Body of pancreas (tissue), 4 donors: Measurements from ENCODE around the gene ERI3. TPM values are rescaled to one million over a fixed set of nuclear protein-coding genes. Genes with fewer than 3 reads are reported as not detected.

ENCODE experiments used
- ATAC-seq: fragments of 150-250 bp; one replicate; pipeline ENCODE4 v1.9.1; 2016
- DNase-seq, 4 donors: peaks; one replicate each; pipeline ENCODE4 v3.0.0-alpha.2; 2019
- H3K27ac ChIP-seq, 4 donors: fragments of 200-600 bp; sonication (generic); 1 replicate in 3 of 4; 2 replicates in 1 of 4; pipeline versions ENCODE4 v1.5.1 to v1.6.1; 2016 to 2019; ENCODE audit warnings: mild to moderate bottlenecking in 1 of 4, mixed read lengths in 1 of 4, moderate library complexity in 1 of 4
- H3K27me3 ChIP-seq, 2 donors: fragments of 200-600 bp; sonication (generic); one replicate each; pipeline ENCODE4 v1.6.0; 2016; ENCODE audit warnings: mild to moderate bottlenecking in 1 of 2
- H3K36me3 ChIP-seq, 2 donors: fragments of 200-600 bp; sonication (generic); replicated peaks in 1 of 2; 2 replicates each; pipeline ENCODE4 v1.5.1; 2016; ENCODE audit warnings: low read depth in 2 of 2; ENCODE audit not compliant: insufficient read depth in 1 of 2
- H3K4me1 ChIP-seq: fragments of 200-600 bp; sonication (generic); one replicate; pipeline ENCODE4 v1.6.0; 2016
- H3K4me3 ChIP-seq, 2 donors: fragments of 200-600 bp; sonication (generic); 1 replicate in 1 of 2; 2 replicates in 1 of 2; pipeline ENCODE4 v1.5.1; 2016 to 2019
- H3K9me3 ChIP-seq, 3 donors: fragments of 200-600 bp; sonication (generic); 1 replicate in 2 of 3; 2 replicates in 1 of 3; pipeline ENCODE4 v1.5.1; 2016
- CTCF ChIP-seq, 7 experiments: fragments of 450-650 bp in 4 of 7; fragments of 200-600 bp in 3 of 7; sonication (generic) in 3 of 7; IDR thresholded peaks; one replicate each; pipeline ENCODE4 v1.5.1; 2016 to 2019; ENCODE audit warnings: antibody characterized with exemption in 7 of 7
- POLR2A ChIP-seq, 3 donors: fragments of 450-650 bp; IDR thresholded peaks; one replicate each; pipeline ENCODE4 v1.6.1; 2016; ENCODE audit warnings: antibody characterized with exemption in 3 of 3, mild to moderate bottlenecking in 2 of 3
- WGBS, 2 donors: methylation state at CpG; one replicate each; pipeline ENCODE4 v1.1.5; 2017; 5-methylcytosine and 5-hydroxymethylcytosine counted together
- intact Hi-C: fragments of 100-400 bp; cut with DNase I; formaldehyde crosslinking; loops from one replicate; pipeline ENCODE4 v1.15.1; 2023
- total RNA-seq, 2 donors: library from RNA; depleted of rRNA; stranded (reverse); fragments of >200 nt; gene quantifications; one replicate each; pipeline ENCODE4 v1.1.0, GENCODE V29; 2016

ERI3 gene
- total RNA-seq, 2 donors from 2014 or later: 17.4 to 59.7 TPM

DNA sequence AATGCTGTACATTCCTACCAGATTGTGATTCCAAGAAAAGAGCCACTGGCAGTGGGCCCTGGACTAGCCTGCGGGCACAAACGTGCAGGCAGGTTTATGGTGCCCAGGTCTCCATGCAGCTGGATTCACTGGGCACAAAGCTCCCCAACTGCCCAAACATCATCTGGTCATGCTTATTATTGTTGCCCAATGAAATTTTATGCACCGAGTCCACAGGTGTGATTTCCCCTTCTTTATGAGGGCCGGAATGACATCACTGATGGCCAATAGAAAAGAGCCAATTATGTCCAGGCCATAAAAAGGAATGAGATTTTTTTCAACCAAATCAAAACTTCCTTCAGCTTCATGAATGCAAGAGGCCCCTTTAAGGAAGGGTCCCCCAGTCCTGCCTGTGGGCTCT lies 66.2 kb downstream of the ERI3 start:
- TF ChIP-seq POLR2A (IDR thresholded peaks at IDR 0.05) (no peak), CTCF (IDR thresholded peaks at IDR 0.05) (no peak)
- Histone ChIP-seq H3K27ac (no peak overlapping the region), H3K9me3 (no peaks in the 10 kb centered on the region), H3K4me3 (no peak overlapping the region), H3K4me1 (peaks cover 17% of the 10 kb centered on the region), H3K36me3 (no peaks in the 10 kb centered on the region), H3K27me3 (no peaks in the 10 kb centered on the region)
- intact Hi-C loops: no loop called here
- ATAC-seq (no peak), DNase-seq (no peak)
- 97 to 98% methylated on average over 4 of the region's 4 CpGs for WGBS, 2 donors

DNA sequence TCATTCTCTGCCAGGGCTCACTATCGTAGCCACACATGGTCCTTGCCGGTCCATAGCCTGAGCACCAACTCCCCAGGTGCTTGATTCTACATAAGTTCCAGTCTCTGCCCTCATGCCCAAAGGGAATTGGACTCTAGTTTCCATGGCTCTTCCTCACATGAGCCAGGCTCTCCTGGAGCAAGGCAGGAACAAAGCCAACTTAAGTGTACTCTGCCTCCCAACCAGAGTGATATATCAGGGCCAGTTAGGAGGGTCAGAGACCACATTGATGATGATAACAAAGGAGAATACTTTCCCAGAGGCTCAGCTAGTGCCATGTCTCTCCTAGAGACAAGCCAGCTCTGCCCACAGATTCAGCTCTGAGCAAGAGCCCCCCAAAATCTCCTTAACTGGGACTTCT lies 70.9 kb downstream of the ERI3 start:
- no peaks in the 10 kb centered on the region for H3K27me3 ChIP-seq
- intact Hi-C loops: no loop called here

GRCh38 chr1:44283524-44284173 lies 71.4 kb downstream of the ERI3 start:
- H3K4me1 ChIP-seq: peaks cover 27% of the 10 kb centered on the region
- H3K9me3 ChIP-seq: no peaks in the 10 kb centered on the region
- H3K4me3 ChIP-seq: no peak overlapping the region
- no peaks in the 10 kb centered on the region for H3K36me3 ChIP-seq
- 74 to 85% methylated on average over 3 of the region's 3 CpGs for WGBS, 2 donors
- DNase-seq (peak; percentile 62 to 83 (median 74)), ATAC-seq (peak; percentile 93)
- intact Hi-C loops: no loop called here
- peak overlapping the region; percentile 71 to 88 (median 80) for H3K27ac ChIP-seq
- H3K27me3 ChIP-seq: no peaks in the 10 kb centered on the region
- TF ChIP-seq POLR2A (IDR thresholded peaks at IDR 0.05) (no peak), CTCF (IDR thresholded peaks at IDR 0.05) (no peak)

More for the DNA sequence above, 70.9 kb downstream of the ERI3 start:
- no peak overlapping the region for H3K4me3 ChIP-seq
- H3K36me3 ChIP-seq: no peaks in the 10 kb centered on the region
- TF ChIP-seq CTCF (IDR thresholded peaks at IDR 0.05) (no peak), POLR2A (IDR thresholded peaks at IDR 0.05) (no peak)
- no peak for DNase-seq
- peak; percentile 2 for ATAC-seq
- 76 to 88% methylated on average over 2 of the region's 2 CpGs for WGBS, 2 donors
- peaks cover 27% of the 10 kb centered on the region for H3K4me1 ChIP-seq
- peak overlapping the region in 3 of 4 donors; percentile 71 to 84 (median 77) for H3K27ac ChIP-seq
- H3K9me3 ChIP-seq: no peaks in the 10 kb centered on the region

DNA sequence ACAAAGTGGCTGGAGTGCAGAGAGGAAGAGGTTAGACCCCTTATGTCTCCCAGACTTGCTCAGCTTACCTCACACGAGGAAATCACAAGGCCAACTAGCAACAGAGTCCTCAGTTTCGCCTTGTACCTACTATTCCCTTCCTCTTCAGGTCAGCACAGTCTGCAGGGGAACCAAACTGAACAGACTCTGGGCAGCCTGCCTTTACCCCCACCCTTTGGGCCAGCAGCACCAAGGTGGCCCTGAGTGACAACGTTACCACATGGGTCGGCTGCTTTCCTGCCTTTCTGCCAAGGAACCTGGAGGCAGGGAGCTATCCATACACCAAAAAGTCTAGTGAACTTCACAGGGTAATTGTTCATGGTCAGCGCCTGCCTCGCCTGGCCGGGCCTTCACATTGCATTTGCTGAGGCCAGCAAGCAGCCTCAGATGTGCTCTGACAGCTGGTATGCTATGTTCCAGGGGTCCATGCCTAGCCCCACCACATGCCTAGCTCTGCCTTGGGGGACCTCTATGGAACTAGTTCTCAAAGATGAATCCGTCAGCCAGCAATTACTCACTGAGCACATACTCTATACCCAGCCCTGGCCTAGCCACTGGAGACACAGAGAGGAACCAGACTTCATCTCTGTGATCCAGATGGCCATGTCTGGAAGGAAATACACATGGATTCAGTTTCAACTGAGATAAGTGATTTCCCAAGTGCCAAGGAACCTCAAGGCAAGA lies 72.2 kb downstream of the ERI3 start:
- WGBS, 2 donors: 77 to 94% methylated on average over 6 to 8 of the region's 8 CpGs
- Histone ChIP-seq H3K27ac (peak overlapping the region; percentile 71 to 88 (median 80)), H3K4me3 (no peak overlapping the region), H3K4me1 (peaks cover 27% of the 10 kb centered on the region), H3K36me3 (no peaks in the 10 kb centered on the region), H3K9me3 (no peaks in the 10 kb centered on the region), H3K27me3 (no peaks in the 10 kb centered on the region)
- DNase-seq (peak in 2 of 4 donors; percentile 24 to 35), ATAC-seq (peak; percentile 17)
- intact Hi-C loops: no loop called here
- no peak for TF ChIP-seq CTCF (IDR thresholded peaks at IDR 0.05)
